H1 (cell line): ENCODE measurements around the gene POLR2L. TPM values are rescaled to one million over a fixed set of nuclear protein-coding genes. Genes with fewer than 3 reads are reported as not detected.

Experiments used
- SP2 ChIP-seq: IDR thresholded peaks from 2 replicates; pipeline ENCODE4 v1.6.1; 2012; ENCODE audit warnings: mild to moderate bottlenecking, low read length, inconsistent platforms
- TAF1 ChIP-seq: IDR thresholded peaks from 2 replicates; pipeline ENCODE4 v1.6.1; 2011; ENCODE audit warnings: mild to moderate bottlenecking, low read depth, low read length
- polyA plus RNA-seq, 7 experiments: library from polyadenylated mRNA; depleted of rRNA in 3 of 7; stranded (reverse) in 5 of 7; unstranded in 2 of 7; fragments of >200 nt in 5 of 7; fragments of 200-250 nt in 2 of 7; gene quantifications; 1 replicate in 5 of 7; 2 replicates in 1 of 7; 4 replicates in 1 of 7; pipeline versions ENCODE4 v1.2.1 to v1.2.3, GENCODE V29; 2011 to 2013; ENCODE audit warnings: missing spikeins in 2 of 7, mixed read lengths in 2 of 7
- total RNA-seq: library from RNA; stranded (reverse); fragmentation: NEBNext Ultra II Directional; extraction: Animal tissue kit (Norgen Biotek cat#: 25700); gene quantifications from 2 replicates; pipeline ENCODE4 v1.2.1, GENCODE V29; 2021
- TF ChIP-seq, protein P1 (sequence below): fragments of 300-600 bp; sonication (generic); IDR thresholded peaks from 2 replicates; pipeline ENCODE4 v1.7.1; 2012; ENCODE audit warnings: low read length, moderate library complexity, mild to moderate bottlenecking, inconsistent platforms; ENCODE audit not compliant: insufficient replicate concordance

POLR2L gene
- total and polyA plus RNA-seq, 2 of the 8 experiments (the other 6 are each of a cell fraction or from before 2014, with no cell fraction given) = 140 to 151 TPM

DNA sequence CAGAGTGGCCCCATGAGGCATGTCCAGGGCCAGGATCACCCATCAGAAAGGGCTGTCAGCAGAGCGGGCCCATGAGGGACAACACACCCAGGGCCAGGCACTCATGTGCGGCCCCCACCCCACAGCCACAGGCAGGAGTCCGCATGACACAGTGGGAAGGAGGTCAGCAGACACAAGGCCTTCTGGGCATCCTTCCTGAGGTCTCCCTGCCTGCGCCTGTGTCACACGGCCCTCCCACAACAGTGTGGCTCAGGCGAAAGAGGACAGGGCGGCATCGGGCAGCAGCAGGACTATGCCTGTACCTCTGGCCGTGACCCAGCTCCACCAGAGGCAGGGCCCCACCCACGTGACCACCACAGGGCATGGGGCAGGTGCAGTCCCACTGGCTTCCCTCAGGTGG, 41.2 kb upstream of the POLR2L start (continued):
- no peak for TF ChIP-seq SP2
- TF ChIP-seq TAF1 = no peak
- TF ChIP-seq, protein P1, sequence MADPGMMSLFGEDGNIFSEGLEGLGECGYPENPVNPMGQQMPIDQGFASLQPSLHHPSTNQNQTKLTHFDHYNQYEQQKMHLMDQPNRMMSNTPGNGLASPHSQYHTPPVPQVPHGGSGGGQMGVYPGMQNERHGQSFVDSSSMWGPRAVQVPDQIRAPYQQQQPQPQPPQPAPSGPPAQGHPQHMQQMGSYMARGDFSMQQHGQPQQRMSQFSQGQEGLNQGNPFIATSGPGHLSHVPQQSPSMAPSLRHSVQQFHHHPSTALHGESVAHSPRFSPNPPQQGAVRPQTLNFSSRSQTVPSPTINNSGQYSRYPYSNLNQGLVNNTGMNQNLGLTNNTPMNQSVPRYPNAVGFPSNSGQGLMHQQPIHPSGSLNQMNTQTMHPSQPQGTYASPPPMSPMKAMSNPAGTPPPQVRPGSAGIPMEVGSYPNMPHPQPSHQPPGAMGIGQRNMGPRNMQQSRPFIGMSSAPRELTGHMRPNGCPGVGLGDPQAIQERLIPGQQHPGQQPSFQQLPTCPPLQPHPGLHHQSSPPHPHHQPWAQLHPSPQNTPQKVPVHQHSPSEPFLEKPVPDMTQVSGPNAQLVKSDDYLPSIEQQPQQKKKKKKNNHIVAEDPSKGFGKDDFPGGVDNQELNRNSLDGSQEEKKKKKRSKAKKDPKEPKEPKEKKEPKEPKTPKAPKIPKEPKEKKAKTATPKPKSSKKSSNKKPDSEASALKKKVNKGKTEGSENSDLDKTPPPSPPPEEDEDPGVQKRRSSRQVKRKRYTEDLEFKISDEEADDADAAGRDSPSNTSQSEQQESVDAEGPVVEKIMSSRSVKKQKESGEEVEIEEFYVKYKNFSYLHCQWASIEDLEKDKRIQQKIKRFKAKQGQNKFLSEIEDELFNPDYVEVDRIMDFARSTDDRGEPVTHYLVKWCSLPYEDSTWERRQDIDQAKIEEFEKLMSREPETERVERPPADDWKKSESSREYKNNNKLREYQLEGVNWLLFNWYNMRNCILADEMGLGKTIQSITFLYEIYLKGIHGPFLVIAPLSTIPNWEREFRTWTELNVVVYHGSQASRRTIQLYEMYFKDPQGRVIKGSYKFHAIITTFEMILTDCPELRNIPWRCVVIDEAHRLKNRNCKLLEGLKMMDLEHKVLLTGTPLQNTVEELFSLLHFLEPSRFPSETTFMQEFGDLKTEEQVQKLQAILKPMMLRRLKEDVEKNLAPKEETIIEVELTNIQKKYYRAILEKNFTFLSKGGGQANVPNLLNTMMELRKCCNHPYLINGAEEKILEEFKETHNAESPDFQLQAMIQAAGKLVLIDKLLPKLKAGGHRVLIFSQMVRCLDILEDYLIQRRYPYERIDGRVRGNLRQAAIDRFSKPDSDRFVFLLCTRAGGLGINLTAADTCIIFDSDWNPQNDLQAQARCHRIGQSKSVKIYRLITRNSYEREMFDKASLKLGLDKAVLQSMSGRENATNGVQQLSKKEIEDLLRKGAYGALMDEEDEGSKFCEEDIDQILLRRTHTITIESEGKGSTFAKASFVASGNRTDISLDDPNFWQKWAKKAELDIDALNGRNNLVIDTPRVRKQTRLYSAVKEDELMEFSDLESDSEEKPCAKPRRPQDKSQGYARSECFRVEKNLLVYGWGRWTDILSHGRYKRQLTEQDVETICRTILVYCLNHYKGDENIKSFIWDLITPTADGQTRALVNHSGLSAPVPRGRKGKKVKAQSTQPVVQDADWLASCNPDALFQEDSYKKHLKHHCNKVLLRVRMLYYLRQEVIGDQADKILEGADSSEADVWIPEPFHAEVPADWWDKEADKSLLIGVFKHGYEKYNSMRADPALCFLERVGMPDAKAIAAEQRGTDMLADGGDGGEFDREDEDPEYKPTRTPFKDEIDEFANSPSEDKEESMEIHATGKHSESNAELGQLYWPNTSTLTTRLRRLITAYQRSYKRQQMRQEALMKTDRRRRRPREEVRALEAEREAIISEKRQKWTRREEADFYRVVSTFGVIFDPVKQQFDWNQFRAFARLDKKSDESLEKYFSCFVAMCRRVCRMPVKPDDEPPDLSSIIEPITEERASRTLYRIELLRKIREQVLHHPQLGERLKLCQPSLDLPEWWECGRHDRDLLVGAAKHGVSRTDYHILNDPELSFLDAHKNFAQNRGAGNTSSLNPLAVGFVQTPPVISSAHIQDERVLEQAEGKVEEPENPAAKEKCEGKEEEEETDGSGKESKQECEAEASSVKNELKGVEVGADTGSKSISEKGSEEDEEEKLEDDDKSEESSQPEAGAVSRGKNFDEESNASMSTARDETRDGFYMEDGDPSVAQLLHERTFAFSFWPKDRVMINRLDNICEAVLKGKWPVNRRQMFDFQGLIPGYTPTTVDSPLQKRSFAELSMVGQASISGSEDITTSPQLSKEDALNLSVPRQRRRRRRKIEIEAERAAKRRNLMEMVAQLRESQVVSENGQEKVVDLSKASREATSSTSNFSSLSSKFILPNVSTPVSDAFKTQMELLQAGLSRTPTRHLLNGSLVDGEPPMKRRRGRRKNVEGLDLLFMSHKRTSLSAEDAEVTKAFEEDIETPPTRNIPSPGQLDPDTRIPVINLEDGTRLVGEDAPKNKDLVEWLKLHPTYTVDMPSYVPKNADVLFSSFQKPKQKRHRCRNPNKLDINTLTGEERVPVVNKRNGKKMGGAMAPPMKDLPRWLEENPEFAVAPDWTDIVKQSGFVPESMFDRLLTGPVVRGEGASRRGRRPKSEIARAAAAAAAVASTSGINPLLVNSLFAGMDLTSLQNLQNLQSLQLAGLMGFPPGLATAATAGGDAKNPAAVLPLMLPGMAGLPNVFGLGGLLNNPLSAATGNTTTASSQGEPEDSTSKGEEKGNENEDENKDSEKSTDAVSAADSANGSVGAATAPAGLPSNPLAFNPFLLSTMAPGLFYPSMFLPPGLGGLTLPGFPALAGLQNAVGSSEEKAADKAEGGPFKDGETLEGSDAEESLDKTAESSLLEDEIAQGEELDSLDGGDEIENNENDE = no peak
